K562 (cell line): ENCODE measurements around the gene HELZ. TPM values are rescaled to one million over a fixed set of nuclear protein-coding genes. Genes with fewer than 3 reads are reported as not detected.
A peak's percentile ranks its signal among the peaks of the same experiment; 100 is the strongest.

Experiments
- ATAC-seq: fragments of 200-7000 bp; cut with Tn5 transposase; 3 replicates; pipeline ENCODE4 v1.9.1; 2020; ENCODE audit warnings: moderate library complexity
- BruUV-seq: library from RNA; stranded (reverse); fragments of 400-500 nt; replicated peaks from 2 replicates; lab custom pipeline; 2021; lab: Mats Ljungman, UMichigan
- CTCF ChIA-PET: fragments of 300-600 bp; formaldehyde crosslinking; extraction: SDS; loops from one replicate; lab custom pipeline; 2021; ENCODE audit warnings: low intra/inter-chr PET ratio; lab: Yijun Ruan, JAX
- POLR2A ChIA-PET: fragments of 300-600, 350-650 bp; sonication (Branson Sonifier 250); formaldehyde crosslinking; extraction: SDS; loops from one replicate; lab custom pipeline; 2021; ENCODE audit warnings: antibody characterized with exemption, inconsistent platforms; lab: Yijun Ruan, JAX
- DNase-seq, 4 experiments: peaks; one replicate each; pipeline versions ENCODE4 v3.0.0 to v3.0.0-alpha.2; 2011 to 2018; ENCODE audit warnings: low spot score in 3 of 4, mixed read lengths in 3 of 4; ENCODE audit errors: extremely low read depth in 1 of 4
- FAIRE-seq: peaks from 2 replicates; lab custom pipeline; 2011; peaks lifted over from hg19 to GRCh38; lab: Jason Lieb, UNC
- H2AFZ ChIP-seq: 2 replicates; pipeline ENCODE4 v1.6.0; 2011; ENCODE audit warnings: low read depth, low read length, control low read depth, inconsistent platforms
- H3K27ac ChIP-seq: fragments of 200-600 bp; 3 replicates; pipeline ENCODE4 v1.8.0; 2011; ENCODE audit warnings: low read depth, mild to moderate bottlenecking, control low read depth, inconsistent platforms, low read length, moderate library complexity, mixed read lengths; ENCODE audit errors: extremely low read depth
- H3K27me3 ChIP-seq, 2 experiments: fragments of 300-600 bp in 1 of 2; 2 replicates in 1 of 2; 3 replicates in 1 of 2; pipeline versions ENCODE4 v1.6.0 to v1.8.0; 2011; ENCODE audit warnings: inconsistent platforms in 2 of 2, low read length in 2 of 2, mild to moderate bottlenecking in 1 of 2, mixed read lengths in 1 of 2, moderate library complexity in 1 of 2; ENCODE audit not compliant: control insufficient read depth in 2 of 2, insufficient read depth in 2 of 2
- H3K36me3 ChIP-seq: fragments of 300-600 bp; 3 replicates; pipeline ENCODE4 v1.8.0; 2011; ENCODE audit warnings: mild to moderate bottlenecking, low read length, inconsistent platforms; ENCODE audit not compliant: control insufficient read depth, insufficient read depth
- H3K4me1 ChIP-seq, 2 experiments: fragments of 200-600 bp in 1 of 2; replicated peaks in 1 of 2; 2 replicates in 1 of 2; 3 replicates in 1 of 2; pipeline versions ENCODE4 v1.5.1 to v1.8.0; 2011; ENCODE audit warnings: inconsistent platforms in 2 of 2, low read length in 2 of 2, mild to moderate bottlenecking in 1 of 2, mixed read lengths in 1 of 2, moderate library complexity in 1 of 2; ENCODE audit not compliant: control insufficient read depth in 2 of 2, insufficient read depth in 2 of 2
- H3K4me2 ChIP-seq: 2 replicates; pipeline ENCODE4 v1.6.1; 2011; ENCODE audit warnings: low read length, control low read depth, inconsistent platforms, mixed read lengths; ENCODE audit not compliant: insufficient read depth
- H3K4me3 ChIP-seq: fragments of 200-600 bp; sonication (generic), shearing (Covaris generic); 2 replicates; pipeline ENCODE4 v1.5.1; 2016; ENCODE audit warnings: control low read depth, inconsistent platforms
- H3K79me2 ChIP-seq: fragments of 200-600 bp; 3 replicates; pipeline ENCODE4 v1.8.0; 2011; ENCODE audit warnings: low read length, inconsistent platforms; ENCODE audit not compliant: control insufficient read depth, insufficient read depth
- H3K9ac ChIP-seq, 2 experiments: 2 replicates each; pipeline versions ENCODE4 v1.6.0 to v1.6.1; 2011; ENCODE audit warnings: low read depth in 2 of 2, low read length in 2 of 2, control low read depth in 1 of 2, inconsistent platforms in 1 of 2, mild to moderate bottlenecking in 1 of 2, mixed read lengths in 1 of 2; ENCODE audit not compliant: insufficient read depth in 1 of 2
- H3K9me1 ChIP-seq: one replicate; pipeline ENCODE4 v1.6.0; 2011; ENCODE audit warnings: inconsistent platforms, mild to moderate bottlenecking, low read length, moderate library complexity; ENCODE audit not compliant: control insufficient read depth, insufficient read depth
- H3K9me3 ChIP-seq: replicated peaks from 2 replicates; pipeline ENCODE4 v1.5.1; 2011; ENCODE audit warnings: low read depth, low read length, inconsistent platforms; ENCODE audit not compliant: control insufficient read depth, insufficient read depth
- H4K20me1 ChIP-seq: replicated peaks from 2 replicates; pipeline ENCODE4 v1.6.1; 2011; ENCODE audit warnings: low read length, inconsistent platforms, mixed read lengths; ENCODE audit not compliant: control insufficient read depth, insufficient read depth
- ARID1B ChIP-seq: fragments of 450-650 bp; IDR thresholded peaks from 2 replicates; pipeline ENCODE4 v1.6.1; 2016; ENCODE audit warnings: antibody characterized with exemption, mild to moderate bottlenecking, inconsistent platforms
- CBX3 ChIP-seq, 2 experiments: IDR thresholded peaks; 1 replicate in 1 of 2; 2 replicates in 1 of 2; pipeline ENCODE4 v1.6.1; 2012; ENCODE audit warnings: inconsistent platforms in 2 of 2, low read length in 2 of 2, borderline replicate concordance in 1 of 2, control low read depth in 1 of 2
- CEBPG ChIP-seq, 3 experiments: fragments of 200-800 bp in 1 of 3; sonication (Bioruptor generic) in 1 of 3; sonication (generic) in 1 of 3; formaldehyde crosslinking in 1 of 3; IDR thresholded peaks in 2 of 3; conservative IDR thresholded peaks in 1 of 3; 2 replicates each; pipeline versions ENCODE4 v1.6.1 to v1.8.0; 2016 to 2022; ENCODE audit warnings: missing compliant biosample characterization in 2 of 3, missing genetic modification characterization in 2 of 3, mild to moderate bottlenecking in 1 of 3, missing genetic modification reagents in 1 of 3
- GMEB1 ChIP-seq: fragments of 250-450 bp; sonication (Bioruptor Pico); IDR thresholded peaks from 2 replicates; pipeline ENCODE4 v1.4.0; 2020; ENCODE audit warnings: mild to moderate bottlenecking
- KDM1A ChIP-seq, 2 experiments: fragments of 450-650 bp; IDR thresholded peaks; 2 replicates each; pipeline ENCODE4 v1.6.1; 2016; ENCODE audit warnings: mild to moderate bottlenecking in 2 of 2
- NCOA2 ChIP-seq, 2 experiments: fragments of 450-650 bp; IDR thresholded peaks; 2 replicates each; pipeline ENCODE4 v1.6.1; 2018; ENCODE audit warnings: mild to moderate bottlenecking in 2 of 2, moderate library complexity in 1 of 2; ENCODE audit not compliant: partially characterized antibody in 2 of 2
- POLR2A ChIP-seq: fragments of 450-650 bp; conservative IDR thresholded peaks from 2 replicates; pipeline ENCODE4 v1.6.1; 2016
- PRPF4 ChIP-seq: fragments of 200-400 bp; formaldehyde crosslinking; IDR thresholded peaks from one replicate; pipeline ENCODE4 v1.6.1; 2017; ENCODE audit warnings: low read length, low read depth, mild to moderate bottlenecking; ENCODE audit not compliant: insufficient read depth, poor library complexity, severe bottlenecking
- RCOR1 ChIP-seq, 2 experiments: IDR thresholded peaks; 2 replicates each; pipeline ENCODE4 v1.6.1; 2012; ENCODE audit warnings: low read depth in 2 of 2, low read length in 2 of 2, borderline replicate concordance in 1 of 2, improper control_type of control experiment in 1 of 2
- USF1 ChIP-seq: sonication (generic); formaldehyde crosslinking; IDR thresholded peaks from 2 replicates; pipeline ENCODE4 v1.9.0; 2022; ENCODE audit warnings: mild to moderate bottlenecking, missing genetic modification reagents
- USF2 ChIP-seq: sonication (generic); formaldehyde crosslinking; IDR thresholded peaks from 2 replicates; pipeline ENCODE4 v1.5.0; 2020; ENCODE audit warnings: missing genetic modification reagents
- ZNF316 ChIP-seq: fragments of 450-650 bp; IDR thresholded peaks from 2 replicates; pipeline ENCODE4 v1.6.1; 2016
- WGBS: fragments of 100-300 bp; shearing (Covaris generic); methylation state at CpG from one replicate; pipeline ENCODE4 v1.1.6; 2016; ENCODE audit warnings: low coverage, mixed read lengths; ENCODE audit not compliant: insufficient coverage; ENCODE audit errors: missing lambda C conversion rate; 5-methylcytosine and 5-hydroxymethylcytosine counted together
- in situ Hi-C: fragments of 300-500 bp; cut with MboI; formaldehyde crosslinking; loops from 4 replicates; pipeline ENCODE4 v1.15.0; 2018; ENCODE audit warnings: inconsistent platforms, mixed read lengths
- intact Hi-C: fragments of 100-400 bp; cut with micrococcal nuclease; formaldehyde crosslinking; loops from 2 replicates; pipeline ENCODE4 v1.14.2; 2022
- polyA plus RNA-seq, 8 experiments: library from polyadenylated mRNA; depleted of rRNA in 4 of 8; stranded (reverse) in 5 of 8; unstranded in 3 of 8; fragments of >200 nt; fragmentation: Nextera tagmentation in 2 of 8; fragmentation: Illumina TruSeq in 1 of 8; extraction: Ambion mirVana in 2 of 8; extraction: Trizol in 1 of 8; gene quantifications; 2 replicates each; pipeline versions ENCODE4 v1.2.1 to v1.2.3, GENCODE V29; 2011 to 2014; ENCODE audit warnings: inconsistent platforms in 1 of 8, missing spikeins in 1 of 8
- total RNA-seq, 7 experiments: library from RNA; depleted of rRNA in 6 of 7; stranded (reverse); fragments of >200 nt in 6 of 7; fragmentation: Illumina TruSeq in 2 of 7; extraction: Trizol in 2 of 7; gene quantifications; 2 replicates each; pipeline versions ENCODE4 v1.2.1 to v1.2.3, GENCODE V29; 2011 to 2021; ENCODE audit warnings: low replicate concordance in 1 of 7

HELZ gene
- total and polyA plus RNA-seq, 9 of the 15 experiments (the other 6 are each of a cell fraction or from before 2014, with no cell fraction given): 5.2 to 39.8 (median 17.3) TPM

- TF ChIP-seq GMEB1 (no peak), NCOA2 (IDR thresholded peaks at IDR 0.05; ENCODE audit: partially characterized antibody in 2 of 2) (no peak)
Observed at GRCh38 chr17:67157732-67158639, 87.0 kb downstream of the HELZ start (continued).

GRCh38 chr17:67156269-67157199 lies 88.5 kb downstream of the HELZ start:
- in situ Hi-C loops: no loop called here
- H3K4me3 ChIP-seq: no peak overlapping the region
- intact Hi-C loops: loop anchor here (5.0 kb wide), 1 partner anchor 139 kb away; no protein-coding TSS in a partner anchor
- no peaks in the 10 kb centered on the region for H3K9me1 ChIP-seq
- CTCF ChIA-PET: interaction anchor here (0.6 kb wide), 1 partner anchor 331 kb away, joined by 3 read pairs; no protein-coding TSS in a partner anchor
- no peaks in the 10 kb centered on the region for H4K20me1 ChIP-seq
- peaks cover 49% of the 10 kb centered on the region for H3K36me3 ChIP-seq
- FAIRE-seq (no peak), DNase-seq (peak in 1 of 4 experiments; percentile 47), ATAC-seq (peak; percentile 60)
- peaks cover 0 to 15% of the 10 kb centered on the region in 2 experiments; a peak in 3 of 5 replicates for H3K4me1 ChIP-seq
- H3K79me2 ChIP-seq: no peaks in the 10 kb centered on the region; the same call in 2 of the 3 replicates
- H3K27me3 ChIP-seq: no peaks in the 10 kb centered on the region
- no peak overlapping the region for H2AFZ ChIP-seq
- 60% methylated on average over 9 of the region's 9 CpGs for WGBS
- POLR2A ChIA-PET: no interaction called here
- BruUV-seq: no TSS peak
- no peak overlapping the region for H3K9ac ChIP-seq
- H3K9me3 ChIP-seq: no peaks in the 10 kb centered on the region; the same call in 1 of the 2 replicates
- H3K27ac ChIP-seq: no peak overlapping the region; the same call in 2 of the 3 replicates
- no peak overlapping the region for H3K4me2 ChIP-seq
- peak; percentile 31; the same call in 1 of the 2 replicates for TF ChIP-seq CEBPG (CRISPR knock-in tag; IDR thresholded peaks at IDR 0.05)
- no peak for TF ChIP-seq CEBPG (tag; conservative IDR thresholded peaks at IDR 0.05 in 1 of 2, IDR thresholded peaks at IDR 0.05 in 1 of 2)
- TF ChIP-seq POLR2A: 0 out of 2 replicates have a peak, but pooled peaks have one; percentile 8
- 0 out of 2 replicates have a peak, but pooled peaks have one; percentile 12 for TF ChIP-seq ARID1B
- no peak for TF ChIP-seq PRPF4
- TF ChIP-seq USF1 (CRISPR knock-in tag): 0 out of 2 replicates have a peak, but pooled peaks have one; percentile 10
- 0 out of 4 replicates have a peak, but pooled peaks of 1 of the 2 experiments have one; percentile 47 for TF ChIP-seq RCOR1 (IDR thresholded peaks at IDR 0.05; ENCODE audit: borderline replicate concordance in 1 of 2, low read depth in 2 of 2, low read length in 2 of 2)
- TF ChIP-seq ZNF316: 0 out of 2 replicates have a peak, but pooled peaks have one; percentile 11
- TF ChIP-seq CBX3 (IDR thresholded peaks at IDR 0.05; ENCODE audit: borderline replicate concordance in 1 of 2, low read length in 2 of 2): peak in 1 of 2 experiments; percentile 46; a peak in 1 of 3 replicates
- TF ChIP-seq USF2 (CRISPR knock-in tag): peak; percentile 18; the same call in 1 of the 2 replicates
- TF ChIP-seq KDM1A (IDR thresholded peaks at IDR 0.05): peak; percentile 55 to 57; a peak in 2 of 4 replicates
